KOPT-K1 (cell line): Measurements from ENCODE around the gene SAA4.
"Not testable (repeated sequence)": the region's sequence is repeated elsewhere in the genome, so short reads cannot be mapped to it uniquely, and the experiment has no call there.

Experiments used
- H3K27ac ChIP-seq: fragments of 200-600 bp; sonication (generic); 2 replicates; pipeline ENCODE4 v1.5.1; 2016; ENCODE audit warnings: antibody characterized with exemption, mild to moderate bottlenecking, low read depth, low read length; ENCODE audit not compliant: poor library complexity, severe bottlenecking
- H3K36me3 ChIP-seq: fragments of 200-600 bp; sonication (generic); 2 replicates; pipeline ENCODE4 v1.5.1; 2017; ENCODE audit warnings: antibody characterized with exemption, mild to moderate bottlenecking, low read length, moderate library complexity; ENCODE audit not compliant: insufficient read depth
- H3K9me3 ChIP-seq: fragments of 200-600 bp; sonication (generic); 2 replicates; pipeline ENCODE4 v1.5.1; 2017; ENCODE audit warnings: antibody characterized with exemption, low read length, mild to moderate bottlenecking; ENCODE audit not compliant: insufficient read depth, poor library complexity, severe bottlenecking

Gene SAA4

GRCh38 chr11:18236664-18237356 lies at the start of gene SAA4:
SAA4 (minus strand) TSS chr11:18236802; CDS start chr11:18235926, 876 bp downstream.
- H3K36me3 ChIP-seq = no peaks in the 10 kb centered on the region
- H3K9me3 ChIP-seq = no peaks in the 10 kb centered on the region
- H3K27ac ChIP-seq = no peak within 1 kb of the TSS

DNA sequence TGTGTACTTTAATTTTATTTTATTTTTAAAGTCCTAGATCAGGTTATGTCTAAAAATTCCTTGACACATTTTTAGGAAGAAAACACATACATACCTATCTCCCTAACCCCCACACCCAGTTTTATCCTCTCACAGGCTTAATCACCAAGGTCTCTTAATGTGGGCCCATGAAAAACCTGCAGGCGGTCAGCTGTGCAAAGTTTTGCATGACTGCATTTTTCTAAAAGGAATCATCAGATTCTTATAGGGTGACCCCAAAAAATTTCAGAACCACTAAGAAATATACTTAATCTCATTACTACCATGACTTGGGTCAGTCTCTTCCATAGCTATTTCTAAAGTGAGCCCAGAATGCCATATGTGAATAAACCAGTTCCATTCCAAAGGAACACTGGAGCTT lies 49.2 kb upstream of the SAA4 start:
- peaks cover 92% of the 10 kb centered on the region for H3K36me3 ChIP-seq
- no peak overlapping the region for H3K27ac ChIP-seq
- no peaks in the 10 kb centered on the region for H3K9me3 ChIP-seq

DNA sequence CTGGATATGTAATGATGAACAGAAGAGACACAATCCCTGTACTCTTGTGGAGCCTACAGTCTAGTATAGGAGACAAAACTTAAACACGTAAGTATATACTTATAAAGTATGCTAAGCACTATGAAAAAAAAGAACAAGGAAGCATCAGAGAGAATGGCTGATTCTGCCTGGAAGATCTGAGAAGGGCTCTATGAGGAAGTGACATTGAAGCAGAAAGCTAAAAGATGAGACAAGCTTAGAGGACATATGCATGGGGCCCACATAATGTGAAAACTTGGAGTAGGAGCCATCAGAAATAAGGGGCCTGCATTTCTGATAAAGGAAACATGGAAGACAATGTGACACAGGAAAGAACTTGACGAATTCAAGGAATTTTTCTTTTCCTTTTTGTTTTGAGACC lies 46.0 kb upstream of the SAA4 start:
- peaks cover 82% of the 10 kb centered on the region for H3K36me3 ChIP-seq
- no peak overlapping the region for H3K27ac ChIP-seq
- H3K9me3 ChIP-seq = no peaks in the 10 kb centered on the region

- no peaks in the 10 kb centered on the region for H3K9me3 ChIP-seq
- no peak overlapping the region for H3K27ac ChIP-seq
Measured at GRCh38 chr11:18280438-18281045, 43.9 kb upstream of the SAA4 start.

GRCh38 chr11:18277565-18278271 lies 41.1 kb upstream of the SAA4 start:
- Histone ChIP-seq H3K27ac (no peak overlapping the region), H3K36me3 (peaks cover 33% of the 10 kb centered on the region), H3K9me3 (no peaks in the 10 kb centered on the region)

More at GRCh38 chr11:18280438-18281045, 43.9 kb upstream of the SAA4 start:
- H3K36me3 ChIP-seq = peaks cover 61% of the 10 kb centered on the region

- no peak overlapping the region for H3K27ac ChIP-seq
- no peaks in the 10 kb centered on the region for H3K36me3 ChIP-seq
- H3K9me3 ChIP-seq = no peaks in the 10 kb centered on the region
Measured at GRCh38 chr11:18271206-18271605, 34.6 kb upstream of the SAA4 start.

DNA sequence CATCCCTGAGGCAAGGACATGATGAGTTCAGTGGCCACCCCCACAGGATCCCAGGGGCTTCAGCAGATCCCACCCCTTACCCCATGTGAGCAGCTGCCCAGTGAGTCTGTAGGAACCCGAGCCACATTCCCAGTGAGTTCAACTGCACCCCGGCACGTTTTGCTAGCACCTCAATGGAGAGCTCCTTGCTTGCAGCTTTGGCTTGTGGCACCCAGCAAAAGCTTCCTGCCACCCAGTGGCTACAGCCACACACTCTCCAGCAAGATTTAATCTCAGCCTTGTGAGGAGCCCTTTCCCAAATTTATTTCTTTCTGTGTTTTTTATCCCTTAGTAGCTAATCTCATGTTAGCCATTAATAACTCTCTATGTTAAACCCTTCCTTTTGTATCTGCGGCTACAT lies 33.5 kb upstream of the SAA4 start:
- no peaks in the 10 kb centered on the region for H3K36me3 ChIP-seq
- no peaks in the 10 kb centered on the region for H3K9me3 ChIP-seq
- no peak overlapping the region for H3K27ac ChIP-seq

GRCh38 chr11:18269252-18269651 lies 32.6 kb upstream of the SAA4 start:
- H3K27ac ChIP-seq, H3K9me3 ChIP-seq, H3K36me3 ChIP-seq: not testable (repeated sequence)

DNA sequence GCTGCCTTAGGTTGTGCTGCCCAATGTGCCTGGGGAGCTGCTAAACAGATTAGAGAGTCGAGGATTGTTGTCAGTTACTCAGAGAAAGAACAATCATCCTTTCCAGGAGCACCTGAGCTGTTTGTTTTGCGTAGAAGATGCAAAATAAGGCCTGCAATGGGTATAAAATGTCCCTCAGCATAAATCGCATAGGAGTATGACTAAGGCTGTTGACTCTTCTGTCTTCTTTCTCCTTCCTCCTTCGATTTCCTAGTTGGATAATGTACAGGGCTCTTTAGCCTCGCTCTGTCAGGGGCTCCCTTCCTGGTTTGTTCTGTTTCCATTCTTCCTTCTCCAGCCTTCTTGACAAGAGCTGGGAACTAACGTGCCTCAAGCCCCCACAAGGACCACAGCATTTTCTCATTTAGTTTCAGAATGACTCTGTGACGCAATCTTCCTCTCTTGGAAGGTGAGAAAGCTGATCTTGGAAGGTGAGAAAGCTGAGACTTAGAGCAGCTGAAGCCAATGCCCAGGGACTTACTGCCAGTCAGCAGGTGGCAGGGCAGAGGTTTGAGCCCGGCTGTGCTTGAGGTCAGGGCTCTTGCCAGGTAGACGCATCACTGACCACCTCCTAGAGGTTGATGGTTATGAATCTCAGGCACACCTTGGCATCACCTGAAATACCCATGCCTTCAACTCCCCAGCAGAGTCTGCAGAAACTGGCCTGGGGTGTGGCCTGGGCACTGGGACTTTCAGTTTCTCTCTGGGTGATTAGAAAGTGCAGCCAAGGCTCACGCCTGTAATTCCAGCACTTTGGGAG lies 30.9 kb upstream of the SAA4 start:
- H3K36me3 ChIP-seq, H3K9me3 ChIP-seq, H3K27ac ChIP-seq: not testable (repeated sequence)

- H3K27ac ChIP-seq = no peak within 1 kb of the TSS
- H3K36me3 ChIP-seq = no peaks in the 10 kb centered on the region
- no peaks in the 10 kb centered on the region for H3K9me3 ChIP-seq
Measured at GRCh38 chr11:18265949-18266348, 29.3 kb upstream of the SAA4 start, which contains the start of gene SAA1. SAA1 (plus strand) TSS chr11:18266264; CDS start chr11:18266888, 624 bp downstream.

- H3K9me3 ChIP-seq = no peaks in the 10 kb centered on the region
- no peak overlapping the region for H3K27ac ChIP-seq
- no peaks in the 10 kb centered on the region for H3K36me3 ChIP-seq
Measured at GRCh38 chr11:18264677-18265555, 28.3 kb upstream of the SAA4 start.

GRCh38 chr11:18264035-18264434 lies 27.4 kb upstream of the SAA4 start:
- Histone ChIP-seq H3K9me3 (no peaks in the 10 kb centered on the region), H3K36me3 (no peaks in the 10 kb centered on the region), H3K27ac (no peak overlapping the region)

GRCh38 chr11:18262681-18263350 lies 26.2 kb upstream of the SAA4 start:
- not testable (repeated sequence) for H3K27ac ChIP-seq, H3K36me3 ChIP-seq, H3K9me3 ChIP-seq

GRCh38 chr11:18261721-18262120 lies 25.1 kb upstream of the SAA4 start:
- H3K27ac ChIP-seq = no peak overlapping the region
- H3K9me3 ChIP-seq = no peaks in the 10 kb centered on the region
- no peaks in the 10 kb centered on the region for H3K36me3 ChIP-seq
